GM18867 (cell line): ENCODE measurements around the gene SMIM1.
"Not testable (repeated sequence)": the region's sequence is repeated elsewhere in the genome, so short reads cannot be mapped to it uniquely, and the experiment has no call there.

Experiments used
- ATAC-seq: cut with Tn5 transposase; IDR thresholded peaks from one replicate; pipeline ENCODE4 v1.9.1; 2021; ENCODE audit warnings: mild to moderate bottlenecking, moderate library complexity; ENCODE audit not compliant: unreplicated experiment

SMIM1 gene

DNA sequence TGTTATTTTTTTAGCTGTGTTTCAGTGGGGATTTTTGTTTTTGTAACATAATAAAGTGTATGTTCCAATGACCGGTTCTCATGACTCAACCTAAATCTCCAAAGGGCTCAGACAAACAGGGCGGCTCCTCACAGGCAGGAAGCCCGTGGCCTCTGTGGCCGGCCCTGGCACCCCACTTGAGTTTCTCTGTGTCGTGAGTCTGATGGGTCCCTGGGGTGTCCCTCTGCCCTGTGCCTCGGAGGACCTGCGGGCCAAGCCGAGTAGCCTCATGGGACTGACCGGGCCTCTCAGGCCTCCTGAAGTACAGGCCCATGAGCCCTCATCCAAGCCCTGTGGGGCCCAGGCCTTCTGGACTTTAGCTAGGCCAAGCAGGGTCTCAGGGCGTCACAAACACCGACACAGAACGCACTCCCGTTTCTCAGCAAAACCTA is 36.4 kb upstream of the SMIM1 start:
- ATAC-seq: no peak

- no peak for ATAC-seq
Observed at GRCh38 chr1:3736708-3737107, 35.8 kb upstream of the SMIM1 start.

DNA sequence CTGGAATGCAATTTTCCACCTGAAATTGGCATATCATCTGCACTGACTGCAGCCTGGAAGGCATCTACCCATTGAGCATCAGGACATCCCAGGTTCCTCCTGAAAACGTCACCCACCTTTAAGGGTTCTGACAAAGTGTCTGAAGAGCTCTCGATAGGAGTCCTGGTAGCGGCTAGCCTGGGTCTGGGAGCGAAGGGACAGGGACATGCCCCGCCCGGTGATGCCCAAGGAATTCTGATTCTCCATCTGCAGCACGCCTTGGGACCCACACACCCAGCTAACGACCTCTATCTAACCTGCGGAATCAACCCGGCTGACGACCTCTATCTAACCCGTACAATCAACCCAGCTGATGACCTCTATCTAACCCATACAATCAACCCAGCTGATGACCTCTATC is 33.6 kb upstream of the SMIM1 start:
- ATAC-seq: no peak

DNA sequence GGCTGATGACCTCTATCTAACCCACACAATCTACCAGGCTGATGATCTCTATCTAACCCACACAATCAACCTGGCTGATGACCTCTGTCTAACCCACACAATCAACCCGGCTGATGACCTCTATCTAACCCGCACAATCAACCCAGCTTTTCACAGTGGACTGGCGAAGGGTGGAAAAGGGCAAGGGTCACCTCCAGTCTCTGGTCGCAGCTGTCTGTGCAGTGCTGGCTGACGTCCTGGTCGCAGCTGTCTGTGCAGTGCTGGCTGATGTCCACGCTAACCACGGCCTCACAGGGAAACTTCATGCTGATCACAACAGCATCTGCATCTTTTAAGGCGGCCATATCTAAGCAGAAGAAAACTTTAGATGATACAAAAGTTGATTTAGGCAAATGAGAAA is 32.5 kb upstream of the SMIM1 start:
- ATAC-seq: no peak

- ATAC-seq: no peak
Observed at GRCh38 chr1:3740752-3741151, 31.8 kb upstream of the SMIM1 start.

DNA sequence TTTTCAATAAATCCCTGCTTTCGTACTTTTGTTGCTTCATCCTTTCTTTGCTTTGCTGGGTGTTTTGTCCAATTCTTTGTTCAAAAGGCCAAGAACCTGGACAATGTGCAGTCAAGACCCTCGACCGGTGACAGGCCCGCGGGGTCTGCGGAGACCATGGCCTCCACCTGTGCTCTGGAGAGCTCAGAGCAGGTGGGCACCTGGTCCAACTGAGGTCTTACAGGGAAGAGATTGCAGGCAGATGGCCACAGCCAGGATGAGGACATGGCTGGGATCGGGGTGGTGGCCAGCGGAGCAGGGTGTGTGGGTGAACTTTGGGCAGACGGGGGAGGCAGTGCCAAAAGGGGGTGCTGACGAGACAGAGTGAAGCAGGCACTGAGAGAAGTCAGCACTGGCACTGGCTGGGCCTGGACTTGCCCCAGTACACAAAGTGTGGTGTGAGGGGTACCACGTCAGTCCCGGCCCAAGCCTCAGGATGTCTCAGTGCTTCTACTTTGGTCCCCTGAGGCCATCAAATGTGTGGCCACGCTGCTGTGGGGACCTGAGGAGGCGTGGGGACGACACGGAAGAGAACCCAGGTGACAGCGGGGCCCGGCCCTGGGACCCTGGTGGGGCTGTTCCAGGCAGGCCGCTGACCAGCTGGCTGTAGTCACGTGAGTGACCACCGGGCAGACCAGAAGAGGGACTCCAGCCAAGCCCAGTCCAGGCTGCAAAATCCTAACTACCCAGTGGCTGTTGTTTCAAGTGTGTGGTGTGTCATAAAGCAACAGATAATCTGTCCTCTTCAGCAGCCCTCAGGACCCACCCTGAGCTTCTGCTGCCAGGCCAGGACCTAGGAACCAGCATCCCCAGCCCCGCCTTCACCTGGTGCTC is 30.7 kb upstream of the SMIM1 start:
- no peak for ATAC-seq

DNA sequence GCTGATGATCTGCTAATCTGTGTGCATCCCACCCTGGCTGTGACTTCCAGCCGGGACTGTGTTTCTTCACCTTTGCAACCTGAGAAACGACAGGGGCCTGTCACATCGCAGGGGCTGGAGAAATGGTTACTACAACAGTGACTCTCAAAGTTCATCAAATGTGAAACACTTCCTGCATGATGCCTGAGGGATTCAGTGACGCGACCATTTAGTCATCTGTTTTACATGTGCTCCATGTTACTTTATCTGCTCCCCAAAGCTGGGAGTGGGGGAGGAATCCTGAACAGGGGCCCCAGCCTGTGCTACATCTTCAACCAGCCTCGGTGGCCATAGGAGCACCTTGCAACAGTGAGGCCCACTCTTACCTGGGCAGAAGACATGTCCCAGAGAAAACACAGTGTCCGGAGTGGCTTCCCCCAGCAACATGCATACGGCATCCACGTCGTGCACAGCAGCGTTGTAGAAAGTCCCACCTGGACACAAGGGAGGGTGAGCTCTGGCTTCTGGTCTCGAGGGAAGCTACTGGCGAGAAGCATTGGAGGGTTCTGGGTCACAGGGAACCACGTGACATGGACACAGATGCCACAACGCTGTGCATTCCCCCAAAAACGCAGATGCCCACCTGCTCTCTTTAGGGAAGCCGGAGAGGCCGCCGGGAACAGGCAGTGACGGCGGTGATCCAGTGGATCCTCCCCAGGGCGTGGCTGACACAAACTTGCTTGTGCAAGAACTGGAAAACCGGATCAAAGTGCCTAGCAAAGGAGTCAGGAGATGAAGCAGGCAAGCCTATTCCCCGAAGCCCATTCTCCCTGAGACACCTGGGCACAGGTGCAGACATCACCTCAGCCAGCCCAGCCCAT is 29.9 kb upstream of the SMIM1 start:
- ATAC-seq: no peak

DNA sequence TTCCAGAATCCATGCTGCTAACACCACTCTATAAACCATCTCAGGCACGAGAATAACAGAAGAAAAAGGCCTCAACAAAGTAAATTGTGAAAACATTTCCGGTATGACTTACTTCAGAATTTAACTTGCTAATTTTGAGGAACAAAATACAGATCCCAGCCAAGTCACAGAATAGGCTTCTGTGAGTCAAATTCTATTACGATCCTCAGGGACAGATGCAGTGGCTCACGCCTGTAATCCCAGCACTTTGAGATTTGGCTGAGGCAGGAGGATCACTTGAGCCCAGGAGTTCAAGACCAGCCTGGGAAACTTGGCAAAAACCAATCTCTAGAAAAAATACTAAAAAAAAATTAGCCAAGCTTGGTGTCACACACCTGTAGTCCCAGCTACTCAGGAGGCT is 29.1 kb upstream of the SMIM1 start:
- ATAC-seq: no peak

DNA sequence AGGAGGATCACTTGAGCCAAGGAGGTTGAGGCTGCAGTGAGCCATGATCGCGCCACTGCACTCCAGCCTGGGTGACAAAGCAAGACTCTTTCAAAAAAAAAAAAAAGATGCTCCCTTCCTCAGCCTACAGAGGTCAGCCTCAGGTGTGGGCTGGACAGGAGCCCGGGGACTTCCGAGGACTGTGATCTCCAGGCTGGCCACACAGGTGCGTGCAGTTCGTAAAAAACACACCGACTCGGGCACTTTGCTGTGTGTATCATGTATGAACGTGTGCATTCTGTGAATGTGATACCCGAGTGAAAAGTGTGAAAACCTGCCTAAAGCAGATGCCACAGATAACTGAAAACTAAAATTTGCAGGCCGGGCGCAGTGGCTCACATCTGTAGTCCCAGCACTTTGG is 28.7 kb upstream of the SMIM1 start:
- ATAC-seq: no peak

DNA sequence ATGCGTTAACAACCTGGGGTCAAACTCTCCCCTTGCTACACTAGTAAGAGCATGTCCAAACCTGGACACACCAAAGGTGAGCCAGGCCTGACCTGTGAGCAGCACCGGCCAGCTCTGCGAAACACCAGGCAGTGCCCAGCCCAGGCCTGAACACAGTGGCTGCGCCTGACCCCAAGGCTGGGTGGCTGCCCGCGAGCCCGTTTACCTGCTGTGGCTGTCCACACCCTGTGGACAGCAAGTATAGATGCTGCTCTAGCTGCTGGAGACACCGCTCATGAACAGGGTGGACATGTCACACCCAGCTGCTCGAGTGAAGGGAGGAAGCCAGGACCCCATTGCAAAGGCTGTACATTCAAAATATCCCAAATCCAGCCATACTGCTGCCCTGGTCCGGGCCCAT is 27.9 kb upstream of the SMIM1 start:
- ATAC-seq: no peak

DNA sequence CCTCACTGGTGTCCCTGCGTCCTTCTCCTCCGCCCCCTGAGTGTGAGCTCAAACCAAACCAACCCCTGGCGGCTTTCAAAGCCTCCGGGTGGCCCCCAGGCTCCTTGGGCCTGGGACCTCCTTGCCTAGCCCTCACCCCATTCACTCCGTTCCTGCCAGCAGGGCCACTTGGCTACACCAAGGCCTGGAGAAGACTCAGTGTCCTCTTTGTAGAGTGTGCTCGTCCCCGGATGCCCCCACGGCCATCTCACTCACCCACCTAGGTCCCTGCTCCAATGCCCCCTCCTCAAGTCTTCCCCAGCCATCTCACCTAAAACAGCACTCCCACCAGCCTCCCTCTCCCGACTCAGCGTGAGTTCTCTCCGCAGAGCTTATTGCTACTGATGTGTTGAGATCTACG is 27.5 kb upstream of the SMIM1 start:
- ATAC-seq: no peak

DNA sequence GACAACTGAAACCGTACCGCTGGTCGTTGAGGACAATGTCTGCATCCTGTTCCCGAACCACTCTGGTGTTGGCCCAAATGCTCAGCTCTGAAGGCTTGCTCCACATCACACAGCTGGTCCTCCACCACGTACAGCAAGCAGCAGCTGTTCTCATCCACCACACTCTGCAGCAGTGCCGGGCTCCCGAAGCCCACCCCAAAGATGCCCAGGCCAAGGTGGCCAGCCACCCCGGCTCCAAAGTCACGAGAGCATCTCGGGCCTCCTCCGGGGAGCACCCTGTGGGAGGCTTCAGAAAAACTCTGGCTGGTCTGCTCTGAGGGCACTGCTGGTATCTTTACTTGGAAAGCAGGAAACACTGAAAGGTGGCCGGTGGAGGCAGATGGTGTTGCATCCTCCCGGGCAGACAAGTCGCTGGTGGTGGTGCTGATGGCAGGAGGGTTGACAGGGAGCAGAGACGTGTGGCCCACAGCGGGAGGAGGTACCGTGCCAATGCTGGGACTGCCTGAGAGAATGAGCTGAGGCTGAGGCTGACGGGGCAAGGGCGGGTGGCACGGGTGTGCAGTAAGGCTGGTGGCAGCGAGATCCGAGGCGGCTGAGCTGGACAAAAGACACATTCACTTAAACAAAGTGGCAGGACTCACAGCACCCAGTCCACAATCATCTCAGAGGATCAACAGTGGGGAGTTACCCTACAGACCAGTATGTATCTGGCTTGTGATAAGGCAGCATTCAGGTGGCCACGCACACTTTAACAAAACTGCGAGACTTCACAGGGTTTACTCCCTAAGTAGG is 26.8 kb upstream of the SMIM1 start:
- ATAC-seq: no peak

- no peak for ATAC-seq
Observed at GRCh38 chr1:3746389-3746829, 26.1 kb upstream of the SMIM1 start.

- ATAC-seq: peak; percentile 59
Observed at GRCh38 chr1:3746830-3747521, 25.6 kb upstream of the SMIM1 start.

GRCh38 chr1:3747522-3747848 is 25.1 kb upstream of the SMIM1 start:
- ATAC-seq: no peak

DNA sequence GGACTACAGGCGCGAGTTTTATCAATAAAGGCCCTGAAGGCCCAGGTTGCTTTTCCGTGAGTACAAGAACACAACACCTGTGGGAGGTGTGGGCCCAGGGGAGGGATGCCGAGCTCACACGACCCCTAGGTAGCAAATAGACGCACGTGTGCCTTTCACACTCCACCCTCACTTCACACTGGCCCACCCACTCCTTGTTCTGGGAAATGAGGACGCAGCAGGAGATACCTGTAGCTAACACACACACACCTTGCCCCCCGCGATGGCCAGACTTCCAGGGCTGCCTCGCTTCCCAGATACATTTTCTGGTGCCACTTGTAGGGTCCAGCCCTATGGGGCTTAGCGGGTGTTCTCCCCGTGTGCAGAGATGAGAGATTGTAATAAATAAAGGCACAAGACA is 24.6 kb upstream of the SMIM1 start:
- no peak for ATAC-seq

GRCh38 chr1:3748316-3748900 is 24.1 kb upstream of the SMIM1 start:
- ATAC-seq: not testable (repeated sequence)

DNA sequence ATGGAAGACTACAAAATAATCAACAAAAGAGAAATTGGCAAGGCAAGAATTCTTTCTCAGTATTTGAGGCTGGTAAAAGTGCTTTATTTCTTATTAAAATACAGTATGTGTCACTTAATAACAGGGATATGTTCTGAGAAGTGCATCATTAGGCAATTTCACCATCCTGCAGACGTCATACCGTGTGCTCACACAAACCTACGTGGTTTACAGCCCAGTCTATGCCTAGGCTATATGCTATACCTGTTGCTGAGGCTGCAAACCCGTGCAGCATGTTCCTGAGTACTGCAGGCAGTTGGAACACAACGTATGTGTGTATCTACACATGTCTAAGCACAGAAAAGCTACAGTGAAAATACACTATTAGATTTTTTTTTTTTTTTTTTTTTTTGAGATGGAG is 23.0 kb upstream of the SMIM1 start:
- ATAC-seq: no peak

GRCh38 chr1:3750741-3751140 is 21.8 kb upstream of the SMIM1 start:
- no peak for ATAC-seq

DNA sequence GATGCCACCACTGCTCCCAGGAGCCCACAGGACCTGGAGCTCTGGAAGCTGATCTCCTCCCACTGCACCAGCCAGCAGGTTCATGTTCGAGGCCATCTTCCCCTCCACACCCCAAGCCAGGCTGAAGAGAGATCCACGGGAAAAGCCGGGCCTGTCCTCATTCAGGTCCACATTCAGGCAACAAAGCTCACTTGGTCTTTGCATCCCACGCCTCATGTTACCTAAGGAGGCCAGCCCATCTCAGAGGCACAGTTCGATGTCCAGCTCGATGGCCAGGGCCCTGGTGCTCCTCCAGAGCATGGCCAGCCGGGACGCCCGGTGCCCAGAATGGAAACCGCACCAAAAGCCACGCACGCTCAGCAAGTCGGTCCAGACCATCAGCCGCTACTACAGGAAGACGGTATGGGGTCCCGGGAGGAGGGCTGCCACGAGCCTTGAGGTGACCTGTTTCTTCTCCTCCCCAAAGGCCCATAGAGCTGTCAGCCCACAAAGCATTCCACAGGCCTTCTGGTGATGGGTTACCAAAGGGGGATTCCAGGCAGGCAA is 20.1 kb upstream of the SMIM1 start, which contains the start of gene CCDC27:
Gene CCDC27, plus strand, starts transcription at position 51 of the 546 bp plus-strand sequence. Its CDS starts 32 bp downstream, at position 83.
- ATAC-seq: no peak
